ENCODE data around the gene TBX10.

GRCh38 chr11:67613313-67613959 is 26.1 kb downstream of the TBX10 start:
- no peak for TF ChIP-seq CTCF (IDR thresholded peaks at IDR 0.05)
- TF ChIP-seq POLR2A (IDR thresholded peaks at IDR 0.05) = no peak
- TF ChIP-seq POLR2AphosphoS5 (IDR thresholded peaks at IDR 0.05) = no peak

Data from upper lobe of left lung (tissue), 4 donors.